ENCODE measurements around the gene MAP2.

- TF ChIP-seq CTCF (conservative IDR thresholded peaks at IDR 0.05; ENCODE audit: low read depth in 2 of 2) (no peak), EZH2 (IDR thresholded peaks at IDR 0.05; ENCODE audit: low read depth, unreplicated experiment) (no peak), CREB1 (CRISPR knock-in tag; IDR thresholded peaks at IDR 0.05; ENCODE audit: low read depth) (no peak), EZH2phosphoT487 (IDR thresholded peaks at IDR 0.05; ENCODE audit: unreplicated experiment) (no peak), ZNF331 (CRISPR knock-in tag; IDR thresholded peaks at IDR 0.05; ENCODE audit: low read depth) (no peak), NANOG (IDR thresholded peaks at IDR 0.05; ENCODE audit: borderline replicate concordance) (no peak), POLR2AphosphoS5 (IDR thresholded peaks at IDR 0.05; ENCODE audit: low read depth) (no peak)
- TF ChIP-seq, protein P1, sequence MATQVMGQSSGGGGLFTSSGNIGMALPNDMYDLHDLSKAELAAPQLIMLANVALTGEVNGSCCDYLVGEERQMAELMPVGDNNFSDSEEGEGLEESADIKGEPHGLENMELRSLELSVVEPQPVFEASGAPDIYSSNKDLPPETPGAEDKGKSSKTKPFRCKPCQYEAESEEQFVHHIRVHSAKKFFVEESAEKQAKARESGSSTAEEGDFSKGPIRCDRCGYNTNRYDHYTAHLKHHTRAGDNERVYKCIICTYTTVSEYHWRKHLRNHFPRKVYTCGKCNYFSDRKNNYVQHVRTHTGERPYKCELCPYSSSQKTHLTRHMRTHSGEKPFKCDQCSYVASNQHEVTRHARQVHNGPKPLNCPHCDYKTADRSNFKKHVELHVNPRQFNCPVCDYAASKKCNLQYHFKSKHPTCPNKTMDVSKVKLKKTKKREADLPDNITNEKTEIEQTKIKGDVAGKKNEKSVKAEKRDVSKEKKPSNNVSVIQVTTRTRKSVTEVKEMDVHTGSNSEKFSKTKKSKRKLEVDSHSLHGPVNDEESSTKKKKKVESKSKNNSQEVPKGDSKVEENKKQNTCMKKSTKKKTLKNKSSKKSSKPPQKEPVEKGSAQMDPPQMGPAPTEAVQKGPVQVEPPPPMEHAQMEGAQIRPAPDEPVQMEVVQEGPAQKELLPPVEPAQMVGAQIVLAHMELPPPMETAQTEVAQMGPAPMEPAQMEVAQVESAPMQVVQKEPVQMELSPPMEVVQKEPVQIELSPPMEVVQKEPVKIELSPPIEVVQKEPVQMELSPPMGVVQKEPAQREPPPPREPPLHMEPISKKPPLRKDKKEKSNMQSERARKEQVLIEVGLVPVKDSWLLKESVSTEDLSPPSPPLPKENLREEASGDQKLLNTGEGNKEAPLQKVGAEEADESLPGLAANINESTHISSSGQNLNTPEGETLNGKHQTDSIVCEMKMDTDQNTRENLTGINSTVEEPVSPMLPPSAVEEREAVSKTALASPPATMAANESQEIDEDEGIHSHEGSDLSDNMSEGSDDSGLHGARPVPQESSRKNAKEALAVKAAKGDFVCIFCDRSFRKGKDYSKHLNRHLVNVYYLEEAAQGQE (IDR thresholded peaks at IDR 0.05; ENCODE audit: unreplicated experiment), result no peak
- TF ChIP-seq, protein P2, sequence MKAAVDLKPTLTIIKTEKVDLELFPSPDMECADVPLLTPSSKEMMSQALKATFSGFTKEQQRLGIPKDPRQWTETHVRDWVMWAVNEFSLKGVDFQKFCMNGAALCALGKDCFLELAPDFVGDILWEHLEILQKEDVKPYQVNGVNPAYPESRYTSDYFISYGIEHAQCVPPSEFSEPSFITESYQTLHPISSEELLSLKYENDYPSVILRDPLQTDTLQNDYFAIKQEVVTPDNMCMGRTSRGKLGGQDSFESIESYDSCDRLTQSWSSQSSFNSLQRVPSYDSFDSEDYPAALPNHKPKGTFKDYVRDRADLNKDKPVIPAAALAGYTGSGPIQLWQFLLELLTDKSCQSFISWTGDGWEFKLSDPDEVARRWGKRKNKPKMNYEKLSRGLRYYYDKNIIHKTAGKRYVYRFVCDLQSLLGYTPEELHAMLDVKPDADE (IDR thresholded peaks at IDR 0.05), result no peak
These were observed 344.7 kb downstream of the MAP2 start for GRCh38 chr2:209768557-209768956.

All from GM23338 (cell line).